SK-N-SH treated with all-trans-retinoic acid at 6 μM for 48 hours (cell line): Measurements from ENCODE around the gene COL25A1.
"Not testable (repeated sequence)": the region's sequence is repeated elsewhere in the genome, so short reads cannot be mapped to it uniquely, and the experiment has no call there.

Experiments used
- ATAC-seq: fragments of 200-7000 bp; cut with Tn5 transposase; 3 replicates; pipeline ENCODE4 v1.9.1; 2020; ENCODE audit warnings: mild to moderate bottlenecking, moderate library complexity
- ARNTL ChIP-seq: fragments of 450-650 bp; formaldehyde crosslinking; IDR thresholded peaks from 2 replicates; pipeline ENCODE4 v1.5.0; 2020; ENCODE audit warnings: low read depth, mild to moderate bottlenecking, moderate library complexity, borderline replicate concordance
- BACH2 ChIP-seq: fragments of 250-450 bp; sonication (Bioruptor Pico); IDR thresholded peaks from 2 replicates; pipeline ENCODE4 v1.9.0; 2021; ENCODE audit warnings: mild to moderate bottlenecking, borderline replicate concordance
- CREB5 ChIP-seq: fragments of 250-450 bp; sonication (Bioruptor Pico); IDR thresholded peaks from 2 replicates; pipeline ENCODE4 v1.5.1; 2020; ENCODE audit warnings: low read depth, mild to moderate bottlenecking, moderate library complexity
- CSDC2 ChIP-seq: fragments of 250-450 bp; sonication (Bioruptor Pico); IDR thresholded peaks from 2 replicates; pipeline ENCODE4 v1.5.0; 2020; ENCODE audit warnings: mild to moderate bottlenecking, moderate library complexity
- ESRRG ChIP-seq: fragments of 250-450 bp; sonication (Bioruptor Pico); IDR thresholded peaks from 2 replicates; pipeline ENCODE4 v1.6.1; 2021; ENCODE audit warnings: mild to moderate bottlenecking
- GLIS3 ChIP-seq: fragments of 250-450 bp; sonication (Bioruptor Pico); IDR thresholded peaks from 2 replicates; pipeline ENCODE4 v1.5.0; 2020; ENCODE audit warnings: mild to moderate bottlenecking, moderate library complexity
- ISL1 ChIP-seq: fragments of 250-450 bp; sonication (Bioruptor Pico); IDR thresholded peaks from 2 replicates; pipeline ENCODE4 v2.1.2; 2022; ENCODE audit warnings: mild to moderate bottlenecking, moderate library complexity
- OSR1 ChIP-seq: fragments of 250-450 bp; sonication (Bioruptor Pico); IDR thresholded peaks from 2 replicates; pipeline ENCODE4 v1.8.0; 2022; ENCODE audit warnings: moderate library complexity, mild to moderate bottlenecking, inconsistent platforms
- PPARA ChIP-seq: fragments of 250-450 bp; sonication (Bioruptor Pico); IDR thresholded peaks from 2 replicates; pipeline ENCODE4 v1.5.0; 2020; ENCODE audit warnings: mild to moderate bottlenecking, borderline replicate concordance
- RARB ChIP-seq: fragments of 250-450 bp; sonication (Bioruptor Pico); IDR thresholded peaks from 2 replicates; pipeline ENCODE4 v1.8.0; 2021; ENCODE audit warnings: mild to moderate bottlenecking, moderate library complexity
- SNAI2 ChIP-seq: fragments of 250-450 bp; sonication (Bioruptor Pico); IDR thresholded peaks from 2 replicates; pipeline ENCODE4 v1.5.0; 2020; ENCODE audit warnings: mild to moderate bottlenecking, moderate library complexity
- TCF4 ChIP-seq: fragments of 250-450 bp; sonication (Bioruptor Pico); IDR thresholded peaks from 2 replicates; pipeline ENCODE4 v1.8.0; 2021; ENCODE audit warnings: mild to moderate bottlenecking, moderate library complexity, borderline replicate concordance
- TOX ChIP-seq: fragments of 250-450 bp; sonication (Bioruptor Pico); IDR thresholded peaks from 2 replicates; pipeline ENCODE4 v1.8.0; 2021; ENCODE audit warnings: mild to moderate bottlenecking, moderate library complexity, borderline replicate concordance
- ZC3H10 ChIP-seq: fragments of 250-450 bp; sonication (Bioruptor Pico); IDR thresholded peaks from 2 replicates; pipeline ENCODE4 v1.5.1; 2021; ENCODE audit warnings: mild to moderate bottlenecking, moderate library complexity
- ZFP3 ChIP-seq: fragments of 250-450 bp; sonication (Bioruptor Pico); IDR thresholded peaks from 2 replicates; pipeline ENCODE4 v1.5.0; 2020; ENCODE audit warnings: mild to moderate bottlenecking, moderate library complexity
- ZFP30 ChIP-seq: fragments of 450-650 bp; formaldehyde crosslinking; IDR thresholded peaks from 2 replicates; pipeline ENCODE4 v1.5.0; 2022; ENCODE audit warnings: mild to moderate bottlenecking, moderate library complexity
- ZNF565 ChIP-seq: fragments of 450-650 bp; formaldehyde crosslinking; conservative IDR thresholded peaks from 2 replicates; pipeline ENCODE4 v1.5.0; 2020; ENCODE audit warnings: low read depth, mild to moderate bottlenecking, moderate library complexity
- ZNF70 ChIP-seq: fragments of 450-650 bp; formaldehyde crosslinking; IDR thresholded peaks from 2 replicates; pipeline ENCODE4 v1.5.0; 2020; ENCODE audit warnings: mild to moderate bottlenecking, moderate library complexity
- ZNF8 ChIP-seq: fragments of 450-650 bp; formaldehyde crosslinking; IDR thresholded peaks from 2 replicates; pipeline ENCODE4 v1.5.0; 2020; ENCODE audit warnings: mild to moderate bottlenecking, moderate library complexity
- TF ChIP-seq, protein P1 (sequence below): fragments of 250-450 bp; sonication (Bioruptor Pico); IDR thresholded peaks from 2 replicates; pipeline ENCODE4 v1.5.1; 2021; ENCODE audit warnings: mild to moderate bottlenecking, moderate library complexity
- TF ChIP-seq, protein P2 (sequence below): fragments of 250-450 bp; sonication (Bioruptor Pico); IDR thresholded peaks from 2 replicates; pipeline ENCODE4 v1.8.0; 2021; ENCODE audit warnings: low read depth, mild to moderate bottlenecking, moderate library complexity, borderline replicate concordance
- TF ChIP-seq, protein P3 (sequence below): fragments of 250-450 bp; sonication (Bioruptor Pico); IDR thresholded peaks from 2 replicates; pipeline ENCODE4 v1.8.0; 2020; ENCODE audit warnings: mild to moderate bottlenecking, moderate library complexity, borderline replicate concordance

COL25A1 gene

GRCh38 chr4:109111031-109111430 is 191.4 kb downstream of the COL25A1 start (continued):
- no peak for TF ChIP-seq TOX
- TF ChIP-seq, protein P1, sequence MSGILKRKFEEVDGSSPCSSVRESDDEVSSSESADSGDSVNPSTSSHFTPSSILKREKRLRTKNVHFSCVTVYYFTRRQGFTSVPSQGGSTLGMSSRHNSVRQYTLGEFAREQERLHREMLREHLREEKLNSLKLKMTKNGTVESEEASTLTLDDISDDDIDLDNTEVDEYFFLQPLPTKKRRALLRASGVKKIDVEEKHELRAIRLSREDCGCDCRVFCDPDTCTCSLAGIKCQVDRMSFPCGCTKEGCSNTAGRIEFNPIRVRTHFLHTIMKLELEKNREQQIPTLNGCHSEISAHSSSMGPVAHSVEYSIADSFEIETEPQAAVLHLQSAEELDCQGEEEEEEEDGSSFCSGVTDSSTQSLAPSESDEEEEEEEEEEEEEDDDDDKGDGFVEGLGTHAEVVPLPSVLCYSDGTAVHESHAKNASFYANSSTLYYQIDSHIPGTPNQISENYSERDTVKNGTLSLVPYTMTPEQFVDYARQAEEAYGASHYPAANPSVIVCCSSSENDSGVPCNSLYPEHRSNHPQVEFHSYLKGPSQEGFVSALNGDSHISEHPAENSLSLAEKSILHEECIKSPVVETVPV (CRISPR knock-in tag), result no peak
- no peak for TF ChIP-seq RARB (CRISPR knock-in tag)
- no peak for TF ChIP-seq ZC3H10 (CRISPR knock-in tag)

DNA sequence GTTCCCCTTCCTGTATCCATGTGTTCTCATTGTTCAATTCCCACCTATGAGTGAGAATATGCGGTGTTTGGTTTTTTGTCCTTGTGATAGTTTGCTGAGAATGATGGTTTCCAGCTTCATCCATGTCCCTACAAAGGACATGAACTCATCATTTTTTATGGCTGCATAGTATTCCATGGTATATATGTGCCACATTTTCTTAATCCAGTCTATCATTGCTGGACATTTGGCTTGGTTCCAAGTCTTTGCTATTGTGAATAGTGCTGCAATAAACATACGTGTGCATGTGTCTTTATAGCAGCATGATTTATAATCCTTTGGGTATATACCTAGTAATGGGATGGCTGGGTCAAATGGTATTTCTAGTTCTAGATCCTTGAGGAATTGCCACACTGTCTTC is 194.2 kb downstream of the COL25A1 start:
- ATAC-seq, result not testable (repeated sequence)

DNA sequence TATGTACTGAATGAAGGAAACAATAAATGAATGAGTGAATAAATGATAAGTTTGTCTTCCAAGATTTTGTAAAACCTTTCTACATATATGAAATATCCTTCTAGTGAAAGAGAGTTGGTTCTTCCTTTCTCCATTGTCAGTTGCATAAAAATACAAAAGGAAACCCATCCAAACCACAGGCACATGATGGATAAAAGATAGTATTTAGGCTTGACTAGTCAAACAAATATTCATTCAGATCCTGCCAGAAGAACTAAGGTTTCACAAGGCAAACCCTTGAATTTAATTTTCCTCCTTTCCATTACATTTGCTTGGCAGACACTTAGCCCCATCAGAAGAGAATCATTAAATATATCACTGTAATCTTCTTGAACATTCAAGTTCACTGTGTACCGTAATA is 208.4 kb downstream of the COL25A1 start:
- no peak for ATAC-seq

DNA sequence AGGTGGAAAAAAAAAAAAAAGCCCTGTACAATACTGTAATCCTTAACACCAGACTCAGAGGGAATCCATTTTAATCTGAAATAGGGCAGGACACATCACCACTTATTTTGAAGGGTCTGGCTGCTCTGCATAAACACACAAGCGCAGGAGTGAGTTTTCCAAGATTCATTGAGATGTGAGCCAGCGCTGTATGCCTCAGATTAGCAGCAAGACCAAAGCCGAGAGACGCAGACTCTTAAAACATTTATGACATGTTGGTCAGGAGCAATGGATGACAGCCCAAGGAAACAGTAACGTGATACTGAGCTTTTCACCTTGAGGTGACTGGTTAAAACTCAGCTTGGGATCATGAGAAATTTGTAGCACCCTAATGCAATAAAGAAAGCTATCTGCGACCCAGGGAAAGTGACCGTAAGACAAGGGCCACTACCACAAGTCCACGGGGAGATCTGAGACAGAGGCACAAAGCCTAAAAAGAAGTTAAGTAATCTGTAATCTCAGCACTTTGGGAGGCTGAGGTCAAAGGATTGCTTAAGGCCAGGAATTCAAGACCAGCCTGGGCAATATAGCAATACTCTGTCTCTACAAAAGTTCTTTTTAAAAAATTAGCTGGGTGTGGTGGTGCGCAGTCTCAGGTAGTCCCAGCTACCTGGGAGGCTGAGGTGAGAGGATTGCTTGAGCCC is 210.6 kb downstream of the COL25A1 start:
- no peak for ATAC-seq

More for the DNA sequence above, 208.4 kb downstream of the COL25A1 start:
- TF ChIP-seq OSR1 (CRISPR knock-in tag) (no peak), ZNF70 (no peak), CREB5 (CRISPR knock-in tag) (no peak), TCF4 (CRISPR knock-in tag) (no peak), ZNF565 (CRISPR knock-in tag) (no peak), SNAI2 (CRISPR knock-in tag) (no peak), BACH2 (CRISPR knock-in tag) (no peak), ISL1 (CRISPR knock-in tag) (no peak), ZFP30 (CRISPR knock-in tag) (no peak), ARNTL (CRISPR knock-in tag) (no peak), ZC3H10 (CRISPR knock-in tag) (no peak), RARB (CRISPR knock-in tag) (no peak), ZFP3 (CRISPR knock-in tag) (no peak)
- TF ChIP-seq, protein P2, sequence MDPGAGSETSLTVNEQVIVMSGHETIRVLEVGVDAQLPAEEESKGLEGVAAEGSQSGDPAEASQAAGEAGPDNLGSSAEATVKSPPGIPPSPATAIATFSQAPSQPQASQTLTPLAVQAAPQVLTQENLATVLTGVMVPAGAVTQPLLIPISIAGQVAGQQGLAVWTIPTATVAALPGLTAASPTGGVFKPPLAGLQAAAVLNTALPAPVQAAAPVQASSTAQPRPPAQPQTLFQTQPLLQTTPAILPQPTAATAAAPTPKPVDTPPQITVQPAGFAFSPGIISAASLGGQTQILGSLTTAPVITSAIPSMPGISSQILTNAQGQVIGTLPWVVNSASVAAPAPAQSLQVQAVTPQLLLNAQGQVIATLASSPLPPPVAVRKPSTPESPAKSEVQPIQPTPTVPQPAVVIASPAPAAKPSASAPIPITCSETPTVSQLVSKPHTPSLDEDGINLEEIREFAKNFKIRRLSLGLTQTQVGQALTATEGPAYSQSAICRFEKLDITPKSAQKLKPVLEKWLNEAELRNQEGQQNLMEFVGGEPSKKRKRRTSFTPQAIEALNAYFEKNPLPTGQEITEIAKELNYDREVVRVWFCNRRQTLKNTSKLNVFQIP, result no peak
- TF ChIP-seq, all 23 proteins: peak for 0

DNA sequence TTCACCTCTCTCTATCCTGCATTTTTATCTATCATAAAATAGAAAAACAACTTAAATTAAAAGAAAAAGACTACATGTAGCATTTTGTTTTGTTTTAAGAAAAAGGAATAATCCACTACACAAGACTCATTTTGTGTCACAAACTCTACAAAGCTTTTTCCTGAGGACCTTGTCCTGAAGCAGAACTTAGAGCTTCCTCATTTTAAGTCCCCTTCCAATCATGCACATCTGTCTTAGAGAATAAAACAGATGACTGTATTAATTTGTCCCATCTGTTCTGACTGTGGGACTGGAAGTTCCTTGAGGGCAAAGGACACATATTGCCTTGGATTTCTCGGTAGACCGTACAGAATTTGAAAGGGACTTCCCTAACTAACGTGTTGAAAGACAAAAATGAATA is 218.5 kb downstream of the COL25A1 start:
- TF ChIP-seq ZFP3 (CRISPR knock-in tag), result no peak
- no peak for TF ChIP-seq ZC3H10 (CRISPR knock-in tag)
- TF ChIP-seq, all 23 proteins: peak for 0
- ATAC-seq, result no peak

More for the DNA sequence above, 210.6 kb downstream of the COL25A1 start:
- no peak for TF ChIP-seq ESRRG
- TF ChIP-seq RARB (CRISPR knock-in tag), result no peak
- no peak for TF ChIP-seq ISL1 (CRISPR knock-in tag)
- no peak for TF ChIP-seq ZC3H10 (CRISPR knock-in tag)
- TF ChIP-seq SNAI2 (CRISPR knock-in tag), result no peak
- TF ChIP-seq ZNF8, result no peak
- TF ChIP-seq ZFP30 (CRISPR knock-in tag), result no peak
- TF ChIP-seq TCF4 (CRISPR knock-in tag), result no peak
- TF ChIP-seq PPARA (CRISPR knock-in tag), result no peak
- no peak for TF ChIP-seq GLIS3 (CRISPR knock-in tag)
- TF ChIP-seq ARNTL (CRISPR knock-in tag), result no peak

- ATAC-seq, result no peak
- no peak for TF ChIP-seq ZNF565 (CRISPR knock-in tag)
- no peak for TF ChIP-seq ESRRG
- no peak for TF ChIP-seq ZNF70
- no peak for TF ChIP-seq PPARA (CRISPR knock-in tag)
- TF ChIP-seq OSR1 (CRISPR knock-in tag), result no peak
- no peak for TF ChIP-seq TOX
- TF ChIP-seq, protein P1 (CRISPR knock-in tag), result no peak
- no peak for TF ChIP-seq ZNF8
- TF ChIP-seq GLIS3 (CRISPR knock-in tag), result no peak
- TF ChIP-seq, protein P3, sequence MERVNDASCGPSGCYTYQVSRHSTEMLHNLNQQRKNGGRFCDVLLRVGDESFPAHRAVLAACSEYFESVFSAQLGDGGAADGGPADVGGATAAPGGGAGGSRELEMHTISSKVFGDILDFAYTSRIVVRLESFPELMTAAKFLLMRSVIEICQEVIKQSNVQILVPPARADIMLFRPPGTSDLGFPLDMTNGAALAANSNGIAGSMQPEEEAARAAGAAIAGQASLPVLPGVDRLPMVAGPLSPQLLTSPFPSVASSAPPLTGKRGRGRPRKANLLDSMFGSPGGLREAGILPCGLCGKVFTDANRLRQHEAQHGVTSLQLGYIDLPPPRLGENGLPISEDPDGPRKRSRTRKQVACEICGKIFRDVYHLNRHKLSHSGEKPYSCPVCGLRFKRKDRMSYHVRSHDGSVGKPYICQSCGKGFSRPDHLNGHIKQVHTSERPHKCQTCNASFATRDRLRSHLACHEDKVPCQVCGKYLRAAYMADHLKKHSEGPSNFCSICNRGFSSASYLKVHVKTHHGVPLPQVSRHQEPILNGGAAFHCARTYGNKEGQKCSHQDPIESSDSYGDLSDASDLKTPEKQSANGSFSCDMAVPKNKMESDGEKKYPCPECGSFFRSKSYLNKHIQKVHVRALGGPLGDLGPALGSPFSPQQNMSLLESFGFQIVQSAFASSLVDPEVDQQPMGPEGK, result no peak
- TF ChIP-seq CSDC2 (CRISPR knock-in tag), result no peak
Measured at GRCh38 chr4:109079731-109080130, 222.7 kb downstream of the COL25A1 start.
